Endothelial cell of umbilical vein (primary cell): ENCODE data around the gene POP7. TPM values are rescaled to one million over a fixed set of nuclear protein-coding genes. Genes with fewer than 3 reads are reported as not detected.

Source experiments
- BruUV-seq: library from RNA; stranded (reverse); fragments of 400-500 nt; replicated peaks from 2 replicates; lab custom pipeline; 2021; lab: Mats Ljungman, UMichigan
- CTCF ChIA-PET: fragments of 300-600, 350-600 bp; sonication (Branson Sonifier 250); formaldehyde crosslinking; loops from one replicate; lab custom pipeline; 2021; ENCODE audit warnings: antibody characterized with exemption, inconsistent platforms; lab: Charles Lee
- POLR2A ChIA-PET: fragments of 300-600, 350-600 bp; sonication (Branson Sonifier 250); formaldehyde crosslinking; loops from one replicate; lab custom pipeline; 2021; ENCODE audit warnings: antibody characterized with exemption, inconsistent platforms; lab: Charles Lee
- DNase-seq: peaks from one replicate; pipeline ENCODE4 v3.0.0-alpha.2; 2011; ENCODE audit warnings: low read depth, low spot score
- FAIRE-seq: peaks from 2 replicates; lab custom pipeline; 2011; peaks lifted over from hg19 to GRCh38; lab: Jason Lieb, UNC
- H2AFZ ChIP-seq: 2 replicates; pipeline ENCODE4 v1.6.0; 2012; ENCODE audit warnings: low read depth, low read length, control low read depth, inconsistent platforms
- H3K27ac ChIP-seq: 2 replicates; pipeline ENCODE4 v1.5.1; 2011; ENCODE audit warnings: low read depth, mild to moderate bottlenecking, control low read depth, low read length, moderate library complexity; ENCODE audit not compliant: insufficient read depth
- H3K27me3 ChIP-seq, 2 experiments: 2 replicates each; pipeline versions ENCODE4 v1.6.0 to v1.6.1; 2011; ENCODE audit warnings: low read length in 2 of 2, mixed read lengths in 1 of 2; ENCODE audit not compliant: control insufficient read depth in 2 of 2, insufficient read depth in 2 of 2
- H3K36me3 ChIP-seq, 2 experiments: 2 replicates in 1 of 2; 3 replicates in 1 of 2; pipeline ENCODE4 v1.5.1; 2011; ENCODE audit warnings: low read length in 2 of 2, mild to moderate bottlenecking in 1 of 2, moderate library complexity in 1 of 2; ENCODE audit not compliant: control insufficient read depth in 2 of 2, insufficient read depth in 2 of 2; ENCODE audit errors: extremely low read depth in 1 of 2
- H3K4me1 ChIP-seq: 3 replicates; pipeline ENCODE4 v1.5.1; 2011; ENCODE audit warnings: mild to moderate bottlenecking, low read length; ENCODE audit not compliant: control insufficient read depth, insufficient read depth; ENCODE audit errors: extremely low read depth
- H3K4me2 ChIP-seq: 2 replicates; pipeline ENCODE4 v1.6.1; 2011; ENCODE audit warnings: low read length, control low read depth, mixed read lengths; ENCODE audit not compliant: insufficient read depth
- H3K4me3 ChIP-seq, 3 experiments: fragments of 200-600 bp in 1 of 3; sonication (generic), shearing (Covaris generic) in 1 of 3; replicated peaks in 1 of 3; 2 replicates each; pipeline ENCODE4 v1.5.1; 2011 to 2016; ENCODE audit warnings: control low read depth in 3 of 3, low read length in 3 of 3, mild to moderate bottlenecking in 2 of 3, inconsistent platforms in 1 of 3, low read depth in 1 of 3, moderate library complexity in 1 of 3; ENCODE audit not compliant: insufficient read depth in 1 of 3
- H3K79me2 ChIP-seq: 2 replicates; pipeline ENCODE4 v1.6.0; 2012; ENCODE audit warnings: low read length, inconsistent platforms; ENCODE audit not compliant: control insufficient read depth, insufficient read depth
- H3K9ac ChIP-seq: replicated peaks from 2 replicates; pipeline ENCODE3; 2011; ENCODE audit warnings: low read length, control low read depth; ENCODE audit not compliant: insufficient read depth; ENCODE audit errors: extremely low read depth
- H3K9me1 ChIP-seq: replicated peaks from 3 replicates; pipeline ENCODE4 v1.6.0; 2011; ENCODE audit warnings: mild to moderate bottlenecking, low read length; ENCODE audit not compliant: control insufficient read depth, insufficient read depth; ENCODE audit errors: extremely low read depth
- H3K9me3 ChIP-seq: replicated peaks from 2 replicates; pipeline ENCODE4 v1.5.1; 2012; ENCODE audit warnings: low read length, inconsistent platforms; ENCODE audit not compliant: control insufficient read depth, insufficient read depth
- H4K20me1 ChIP-seq: replicated peaks from 2 replicates; pipeline ENCODE3; 2011; ENCODE audit warnings: mild to moderate bottlenecking, low read length; ENCODE audit not compliant: control insufficient read depth, insufficient read depth; ENCODE audit errors: extremely low read depth
- CTCF ChIP-seq, 2 donors: IDR thresholded peaks; 1 replicate in 1 of 2; 2 replicates in 1 of 2; pipeline ENCODE4 v1.5.1; 2011; ENCODE audit warnings: low read length in 2 of 2, mild to moderate bottlenecking in 2 of 2, moderate library complexity in 2 of 2, control low read depth in 1 of 2, inconsistent platforms in 1 of 2, low read depth in 1 of 2; ENCODE audit not compliant: insufficient read depth in 1 of 2; ENCODE audit errors: extremely low read depth in 1 of 2
- EZH2 ChIP-seq: IDR thresholded peaks from 2 replicates; pipeline ENCODE4 v1.6.1; 2012; ENCODE audit warnings: borderline replicate concordance, low read depth, mild to moderate bottlenecking, moderate library complexity, low read length, inconsistent platforms; ENCODE audit not compliant: severe bottlenecking
- FOS ChIP-seq: IDR thresholded peaks from 2 replicates; pipeline ENCODE4 v1.6.1; 2011; ENCODE audit warnings: mild to moderate bottlenecking, low read length, moderate library complexity, borderline replicate concordance; ENCODE audit not compliant: insufficient read depth
- GATA2 ChIP-seq: IDR thresholded peaks from 2 replicates; pipeline ENCODE4 v1.7.0; 2011; ENCODE audit warnings: low read depth, mild to moderate bottlenecking, moderate library complexity, mixed read lengths, low read length; ENCODE audit not compliant: insufficient read length, insufficient read depth
- JUN ChIP-seq: IDR thresholded peaks from 2 replicates; pipeline ENCODE4 v1.6.1; 2011; ENCODE audit warnings: borderline replicate concordance, low read depth; ENCODE audit not compliant: insufficient read length, insufficient read depth
- MAX ChIP-seq: IDR thresholded peaks from 2 replicates; pipeline ENCODE4 v1.6.1; 2011; ENCODE audit not compliant: insufficient read depth, insufficient read length
- MYC ChIP-seq: IDR thresholded peaks from one replicate; pipeline ENCODE4 v1.6.1; 2011; ENCODE audit warnings: mild to moderate bottlenecking, low read depth, low read length
- POLR2A ChIP-seq: IDR thresholded peaks from 2 replicates; pipeline ENCODE4 v1.6.1; 2012; ENCODE audit warnings: low read depth, mild to moderate bottlenecking, control low read depth, low read length
- POLR2AphosphoS5 ChIP-seq: IDR thresholded peaks from 2 replicates; pipeline ENCODE4 v1.6.1; 2012; ENCODE audit warnings: low read depth, mild to moderate bottlenecking, control low read depth, low read length, moderate library complexity; ENCODE audit not compliant: insufficient read depth
- dilution Hi-C: fragments of 300-500 bp; cut with MboI; formaldehyde crosslinking; loops from one replicate; pipeline ENCODE4 v1.15.0; 2019; ENCODE audit warnings: low sequenced_read_pairs; ENCODE audit not compliant: extremely low pct_ligation_motif_present
- intact Hi-C: fragments of 100-400 bp; cut with micrococcal nuclease; formaldehyde crosslinking; loops from one replicate; pipeline ENCODE4 v1.10.0; 2022
- polyA plus RNA-seq, 4 experiments: library from polyadenylated mRNA; depleted of rRNA in 3 of 4; stranded (reverse) in 3 of 4; unstranded in 1 of 4; fragments of >200 nt; gene quantifications; 2 replicates each; pipeline versions ENCODE4 v1.2.1 to v1.2.3, GENCODE V29; 2011 to 2012; ENCODE audit warnings: missing spikeins in 1 of 4
- total RNA-seq: library from RNA; stranded (reverse); gene quantifications from 2 replicates; pipeline ENCODE4 v1.2.3, GENCODE V29; 2021

POP7 gene
- total and polyA plus RNA-seq, 2 donors (not counting 3 experiments of a cell fraction or from before 2014, with no cell fraction given): 47.4 to 48.8 TPM

- dilution Hi-C loops: no loop called here
- Histone ChIP-seq H3K4me2 (no peak overlapping the region), H3K4me3 (no peak overlapping the region), H3K36me3 (no peaks in the 10 kb centered on the region), H3K27ac (no peak overlapping the region), H2AFZ (no peak overlapping the region), H3K9ac (no peak overlapping the region), H4K20me1 (no peaks in the 10 kb centered on the region), H3K9me1 (no peaks in the 10 kb centered on the region), H3K9me3 (no peaks in the 10 kb centered on the region), H3K79me2 (no peaks in the 10 kb centered on the region), H3K27me3 (peaks cover 2 to 10% of the 10 kb centered on the region in 2 experiments), H3K4me1 (no peaks in the 10 kb centered on the region)
- BruUV-seq: no TSS peak
- DNase-seq (no peak), FAIRE-seq (no peak)
- POLR2A ChIA-PET: no interaction called here
- intact Hi-C loops: no loop called here
- CTCF ChIA-PET: interaction anchor here (1.4 kb wide), 1 partner anchor 30 kb away, joined by 3 read pairs; no protein-coding TSS in a partner anchor
- TF ChIP-seq JUN: no peak
- TF ChIP-seq GATA2: no peak
- no peak for TF ChIP-seq POLR2A
- TF ChIP-seq EZH2: no peak
- TF ChIP-seq MYC: no peak
- TF ChIP-seq MAX: no peak
- no peak for TF ChIP-seq FOS
- TF ChIP-seq CTCF (IDR thresholded peaks at IDR 0.05; ENCODE audit: extremely low read depth in 1 of 2, insufficient read depth in 1 of 2, low read depth in 1 of 2, low read length in 2 of 2): no peak
- no peak for TF ChIP-seq POLR2AphosphoS5
These were observed 26.2 kb downstream of the POP7 start for GRCh38 chr7:100731937-100732636.
